GM19238 (cell line): Measurements from ENCODE around the gene SUMF2.
A peak's percentile ranks its signal among the peaks of the same experiment; 100 is the strongest.
"Not testable (repeated sequence)": the region's sequence is repeated elsewhere in the genome, so short reads cannot be mapped to it uniquely, and the experiment has no call there.

Source experiments
- DNase-seq: peaks from one replicate; pipeline ENCODE4 v3.0.0; 2011; ENCODE audit warnings: low spot score; ENCODE audit not compliant: insufficient read length

Gene SUMF2

DNA sequence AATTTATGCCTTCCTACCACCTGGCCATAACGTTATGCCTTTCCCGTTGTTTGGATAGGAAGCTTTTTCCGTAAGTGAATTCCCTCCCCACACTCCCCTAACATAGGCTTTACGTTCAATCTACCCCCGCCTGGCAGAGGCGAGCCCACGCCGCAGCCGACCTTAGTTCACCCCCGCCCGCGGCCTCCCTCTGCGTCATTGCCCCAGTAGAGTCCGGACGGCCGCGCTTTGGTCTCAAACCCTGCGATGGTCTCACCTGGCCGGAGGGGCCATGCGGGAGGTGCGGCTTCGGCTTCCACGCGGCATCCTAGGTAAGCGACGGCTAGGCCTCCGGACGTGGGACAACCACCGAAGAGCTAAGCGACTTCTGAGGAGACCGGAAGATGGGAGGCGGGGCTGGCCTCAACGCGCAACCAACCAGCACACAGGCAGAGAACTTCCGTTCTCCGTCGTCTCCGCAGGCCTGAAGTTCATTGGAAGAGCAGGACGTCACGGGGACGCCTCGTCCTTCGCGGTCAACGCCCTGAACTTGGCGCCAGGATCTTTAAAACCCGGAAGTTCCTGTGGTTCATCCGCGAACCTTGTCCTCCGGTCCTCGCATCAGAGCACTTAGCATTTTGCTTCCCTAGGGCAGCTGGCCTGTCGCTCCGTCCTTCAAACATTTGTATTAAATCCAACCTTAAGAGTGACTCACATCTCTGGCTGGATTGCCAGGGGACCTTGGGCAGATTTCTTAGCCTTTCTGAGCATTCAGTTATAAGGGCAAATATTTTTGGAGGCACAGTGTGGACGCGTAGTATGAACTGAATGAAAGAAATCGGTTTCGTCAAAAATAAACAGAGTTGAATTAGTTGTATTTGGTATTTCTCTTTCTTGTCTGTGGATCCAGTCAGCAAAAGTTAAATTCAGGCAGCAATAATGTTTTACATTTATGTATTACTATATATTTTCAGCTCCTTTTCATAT, 42.3 kb downstream of the SUMF2 start, which contains the start of gene CHCHD2:
Gene CHCHD2 (minus strand): TSS at position 369 of the 966 bp plus-strand sequence. CDS start 63 bp downstream, at position 306.
- peak; percentile 96 for DNase-seq

DNA sequence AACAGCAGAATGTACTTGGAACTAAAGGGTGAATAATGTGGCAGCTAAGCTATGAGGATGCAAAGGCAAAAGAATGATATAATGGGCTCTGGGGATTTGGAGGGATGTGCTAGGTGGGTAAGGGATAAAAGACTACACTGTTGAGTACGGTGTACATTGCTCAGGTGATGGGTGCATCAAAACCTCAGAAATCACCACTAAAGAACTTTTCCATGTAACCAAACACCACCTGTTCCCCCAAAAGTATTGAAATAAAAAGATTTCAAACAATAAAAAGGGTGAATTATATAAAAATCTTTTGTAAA, 43.8 kb downstream of the SUMF2 start:
- no peak for DNase-seq

DNA sequence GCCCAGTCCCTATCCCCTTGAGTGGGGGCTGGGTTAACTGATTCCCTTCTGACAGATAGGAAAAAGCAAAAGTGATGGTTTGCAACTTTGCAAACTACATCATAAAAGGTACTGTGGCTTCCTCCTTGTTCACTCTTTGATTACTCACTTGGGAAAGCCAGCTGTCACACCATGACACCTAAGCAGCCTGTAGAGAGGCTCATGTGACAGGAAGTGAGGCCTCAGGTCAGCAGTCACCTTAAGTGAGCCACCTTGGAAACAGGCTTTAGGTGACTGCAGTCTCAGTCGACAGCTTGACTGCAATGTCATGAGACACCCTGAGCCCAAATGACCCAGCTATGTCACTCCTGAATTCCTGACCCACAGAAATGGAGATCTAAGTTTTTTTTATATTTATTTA, 46.5 kb downstream of the SUMF2 start:
- no peak for DNase-seq

DNA sequence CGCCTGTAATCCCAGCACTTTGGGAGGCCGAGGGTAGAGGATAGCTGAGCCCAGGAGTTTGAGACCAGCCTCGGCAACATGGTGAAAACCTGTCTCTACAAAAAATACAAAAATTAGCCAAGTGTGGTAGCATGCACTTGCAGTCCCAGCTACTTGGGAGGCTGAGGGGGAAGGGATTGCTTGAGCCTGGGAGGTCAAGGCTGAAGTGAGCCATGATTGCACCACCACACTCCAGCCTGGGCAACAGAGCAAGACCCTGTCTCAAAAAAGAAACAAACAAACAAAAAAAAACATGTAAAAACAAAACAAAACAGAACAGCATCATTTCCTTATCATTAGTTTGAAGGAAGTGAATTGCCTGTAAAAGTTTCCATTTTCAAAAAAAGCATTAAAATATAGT, 48.2 kb downstream of the SUMF2 start:
- not testable (repeated sequence) for DNase-seq

DNA sequence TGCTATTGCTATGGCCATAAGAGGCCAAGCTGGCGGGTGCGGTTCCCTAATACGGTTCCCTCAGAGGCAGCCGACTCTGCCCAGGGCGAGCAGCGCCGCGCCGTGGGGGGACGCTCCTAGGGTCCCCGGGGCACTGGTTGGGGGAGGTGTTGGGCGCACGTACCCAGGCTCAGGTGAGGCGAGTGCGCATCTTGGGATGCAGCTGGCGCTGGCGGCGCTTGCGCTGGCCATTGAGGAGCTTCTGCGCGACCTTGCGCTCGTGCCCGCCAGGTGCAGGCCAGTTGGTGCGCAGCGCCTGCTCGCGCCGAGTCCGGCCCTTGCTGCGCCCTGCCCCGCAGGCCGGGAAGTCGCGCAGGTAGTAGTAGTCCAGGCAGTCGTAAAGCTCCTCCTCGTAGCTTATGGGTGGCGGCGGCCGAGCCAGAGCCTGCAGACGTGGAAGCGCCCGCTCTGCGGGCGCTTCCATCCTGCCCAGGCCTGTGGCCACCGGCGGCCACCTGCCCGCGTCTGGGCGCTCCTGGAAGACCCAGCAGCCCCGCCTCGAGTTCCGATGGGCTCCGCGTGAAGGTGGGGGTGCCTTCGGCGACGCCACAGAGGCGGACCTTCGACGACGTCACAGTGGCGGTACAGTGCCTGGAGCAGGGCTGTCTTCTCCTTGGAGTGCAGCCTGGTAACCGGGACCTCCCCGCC, 51.9 kb downstream of the SUMF2 start, which contains the start of gene NUPR2:
Gene NUPR2 (minus strand): TSS at position 566 of the 687 bp plus-strand sequence. CDS start 103 bp downstream, at position 463.
- no peak for DNase-seq

DNA sequence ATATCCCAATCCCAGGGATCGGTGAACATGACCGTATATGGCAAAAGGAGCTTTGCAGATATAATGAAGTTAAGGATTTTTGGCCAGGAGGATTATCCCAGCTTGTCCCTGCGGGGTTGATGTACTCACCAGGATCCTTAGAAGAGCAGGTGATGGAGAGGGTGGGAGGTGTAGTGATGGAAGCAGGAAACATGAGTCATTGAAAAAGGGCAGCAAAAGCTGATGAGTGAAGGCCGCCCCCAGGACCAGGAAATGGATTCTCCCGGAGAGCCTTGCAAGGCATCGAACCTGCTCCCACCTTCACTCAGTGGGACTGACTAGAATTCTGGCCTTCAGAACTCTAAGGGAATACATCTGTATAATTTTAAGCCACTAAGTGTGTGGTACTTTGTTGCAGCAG, 57.4 kb downstream of the SUMF2 start:
- DNase-seq, result no peak

DNA sequence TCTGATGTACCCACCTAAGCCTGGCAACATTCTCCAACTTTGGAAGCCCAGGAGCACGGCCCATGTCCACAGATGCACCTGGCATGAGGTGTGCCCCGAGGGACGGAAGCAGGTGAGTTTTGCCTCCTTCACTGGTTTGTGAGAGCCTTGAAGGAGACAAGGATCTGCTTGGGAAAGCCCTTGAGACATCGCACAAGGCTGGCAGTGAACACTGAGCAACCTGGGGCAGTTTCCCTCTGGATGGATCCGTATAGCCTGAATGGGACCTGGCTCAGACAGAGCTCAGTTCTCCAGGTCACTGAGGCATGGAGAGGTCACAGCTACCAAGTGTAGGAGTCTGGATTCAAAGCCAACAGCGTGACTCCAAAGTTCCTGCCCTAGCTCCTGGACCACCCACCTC, 60.9 kb downstream of the SUMF2 start:
- DNase-seq, result no peak

DNA sequence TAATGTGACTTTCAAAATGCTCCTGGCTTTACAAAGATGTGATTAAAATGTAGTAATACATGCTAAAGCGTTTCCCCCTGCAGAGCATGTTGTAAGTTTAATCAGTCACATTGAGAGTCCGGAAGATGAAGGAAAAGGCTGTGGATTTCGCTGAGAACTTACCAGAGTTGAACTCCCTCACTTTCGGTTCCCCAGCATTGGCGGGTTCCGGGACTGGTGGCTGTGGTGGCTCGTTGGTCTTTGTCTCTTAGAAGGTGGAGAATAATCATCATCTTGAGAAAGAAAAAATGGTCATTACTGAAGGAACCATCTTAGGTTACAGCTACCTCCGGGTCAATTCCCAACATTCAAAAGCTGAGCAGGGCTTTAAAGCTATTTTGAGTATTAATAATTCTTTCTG, 61.7 kb downstream of the SUMF2 start:
- no peak for DNase-seq

DNA sequence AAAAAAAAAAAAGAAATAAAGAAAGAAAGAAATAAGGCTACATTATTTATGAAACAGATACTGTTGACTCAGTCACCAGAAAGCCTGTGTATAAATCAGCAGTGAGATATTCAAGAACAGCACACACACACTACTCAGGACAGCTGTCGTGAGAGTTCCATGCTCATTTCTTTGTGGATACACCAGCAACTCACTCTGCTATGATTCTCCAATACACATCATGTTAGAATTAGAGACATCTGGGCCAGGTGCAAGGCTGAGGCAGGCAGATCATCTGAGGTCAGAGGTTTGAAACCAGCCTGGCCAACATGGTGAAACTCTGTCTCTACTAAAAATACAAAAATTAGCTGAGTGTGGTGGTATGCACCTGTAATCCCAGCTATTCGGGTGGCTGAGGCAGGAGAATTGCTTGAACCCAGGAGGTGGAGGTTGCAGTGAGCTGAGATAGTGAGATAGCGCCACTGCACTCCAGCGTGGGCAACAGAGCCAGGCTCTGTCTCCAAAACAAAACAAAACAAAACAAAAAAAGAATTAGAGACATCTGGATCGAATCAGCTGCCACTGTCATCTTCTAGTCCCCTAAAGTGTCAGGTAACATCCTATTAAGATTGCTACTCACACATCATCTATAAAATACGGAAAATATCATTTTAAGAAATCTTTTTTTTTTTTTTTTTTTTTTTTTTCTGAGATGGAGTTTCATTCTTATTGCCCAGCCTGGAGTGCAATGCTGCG, 63.3 kb downstream of the SUMF2 start:
- DNase-seq, result no peak
